VCaP (cell line): ENCODE results near the gene CTSH.
A peak's percentile ranks its signal among the peaks of the same experiment; 100 is the strongest.

ENCODE experiments used
- H3K27ac ChIP-seq: fragments of 450-650 bp; 2 replicates; pipeline ENCODE4 v1.5.1; 2017
- TF ChIP-seq, protein P1 (sequence below): fragments of 450-650 bp; conservative IDR thresholded peaks from 2 replicates; pipeline ENCODE4 v1.5.1; 2017; ENCODE audit warnings: mild to moderate bottlenecking, moderate library complexity

The CTSH gene

DNA sequence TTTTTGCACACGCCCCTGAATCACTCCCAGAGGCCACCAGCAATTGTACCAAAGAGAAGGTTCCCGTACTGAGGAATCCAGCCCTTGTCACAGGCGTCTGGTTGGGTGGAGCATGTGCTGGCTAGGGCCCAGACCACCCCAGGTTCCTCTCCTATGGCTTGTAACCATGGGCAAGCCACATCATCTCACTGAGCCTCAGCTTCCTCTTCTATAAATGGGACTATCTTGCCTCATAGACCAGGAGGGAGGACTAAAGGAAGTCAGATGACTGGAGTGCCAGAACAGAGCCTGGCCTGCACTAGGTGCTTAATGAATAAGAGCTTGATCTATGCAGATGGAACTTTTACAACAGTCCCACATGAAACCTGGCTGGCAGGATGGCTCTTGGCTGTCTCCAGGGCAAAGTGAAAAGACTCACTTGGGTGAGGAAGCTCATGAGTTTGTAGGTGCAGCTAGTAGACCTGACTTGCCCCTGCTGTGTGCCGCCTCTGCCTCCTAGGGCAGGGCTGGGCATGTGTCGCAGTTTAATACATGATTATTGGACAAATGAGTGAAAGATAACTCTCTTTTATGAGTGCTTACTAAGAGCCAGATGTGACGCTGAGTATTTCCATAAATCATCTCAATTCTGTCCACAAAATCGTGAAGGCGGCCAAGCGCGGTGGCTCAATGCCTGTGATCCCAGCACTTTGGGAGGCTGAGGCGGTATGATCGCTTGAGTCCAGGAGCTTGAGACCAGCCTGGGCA lies 29.3 kb downstream of the CTSH start:
- H3K27ac ChIP-seq: no peak overlapping the region
- TF ChIP-seq, protein P1, sequence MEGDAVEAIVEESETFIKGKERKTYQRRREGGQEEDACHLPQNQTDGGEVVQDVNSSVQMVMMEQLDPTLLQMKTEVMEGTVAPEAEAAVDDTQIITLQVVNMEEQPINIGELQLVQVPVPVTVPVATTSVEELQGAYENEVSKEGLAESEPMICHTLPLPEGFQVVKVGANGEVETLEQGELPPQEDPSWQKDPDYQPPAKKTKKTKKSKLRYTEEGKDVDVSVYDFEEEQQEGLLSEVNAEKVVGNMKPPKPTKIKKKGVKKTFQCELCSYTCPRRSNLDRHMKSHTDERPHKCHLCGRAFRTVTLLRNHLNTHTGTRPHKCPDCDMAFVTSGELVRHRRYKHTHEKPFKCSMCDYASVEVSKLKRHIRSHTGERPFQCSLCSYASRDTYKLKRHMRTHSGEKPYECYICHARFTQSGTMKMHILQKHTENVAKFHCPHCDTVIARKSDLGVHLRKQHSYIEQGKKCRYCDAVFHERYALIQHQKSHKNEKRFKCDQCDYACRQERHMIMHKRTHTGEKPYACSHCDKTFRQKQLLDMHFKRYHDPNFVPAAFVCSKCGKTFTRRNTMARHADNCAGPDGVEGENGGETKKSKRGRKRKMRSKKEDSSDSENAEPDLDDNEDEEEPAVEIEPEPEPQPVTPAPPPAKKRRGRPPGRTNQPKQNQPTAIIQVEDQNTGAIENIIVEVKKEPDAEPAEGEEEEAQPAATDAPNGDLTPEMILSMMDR: no peak

DNA sequence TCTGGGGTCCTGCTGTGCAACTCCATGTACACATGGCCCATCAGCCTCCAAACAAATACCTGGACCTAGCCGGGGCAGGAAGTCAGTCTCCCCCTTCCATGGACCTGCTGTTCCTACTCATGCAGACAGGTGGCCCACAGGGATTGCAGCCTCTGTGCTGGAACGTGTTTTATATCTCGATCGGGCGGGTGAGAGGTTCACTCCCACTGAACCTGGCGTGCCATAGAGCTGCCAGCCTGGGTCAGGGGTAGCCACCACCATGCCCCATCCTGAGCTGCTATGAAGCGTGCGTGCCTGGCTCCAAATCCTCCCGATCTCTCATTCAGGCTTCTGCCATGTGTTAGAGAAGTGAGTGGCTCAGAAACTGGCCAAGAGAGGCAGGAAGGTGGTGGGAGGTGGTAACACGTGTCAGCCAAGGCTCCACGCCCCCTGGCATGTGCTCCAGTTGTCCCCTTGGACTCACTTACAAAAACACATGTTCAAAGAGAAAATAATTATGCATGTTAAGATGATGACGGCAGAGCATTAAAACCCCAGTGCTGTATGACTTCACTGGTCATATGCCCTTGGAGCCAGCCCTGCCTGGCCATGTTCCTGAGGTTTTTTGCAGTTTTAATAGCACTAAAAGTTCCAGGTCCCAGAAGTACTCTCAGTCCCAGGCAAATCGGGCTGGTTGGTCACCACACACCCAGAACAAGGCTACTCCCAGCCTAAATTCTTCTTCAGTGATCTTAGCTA lies 30.6 kb downstream of the CTSH start:
- TF ChIP-seq, protein P1: peak; percentile 68
- H3K27ac ChIP-seq: no peak overlapping the region; the same call in 1 of the 2 replicates

DNA sequence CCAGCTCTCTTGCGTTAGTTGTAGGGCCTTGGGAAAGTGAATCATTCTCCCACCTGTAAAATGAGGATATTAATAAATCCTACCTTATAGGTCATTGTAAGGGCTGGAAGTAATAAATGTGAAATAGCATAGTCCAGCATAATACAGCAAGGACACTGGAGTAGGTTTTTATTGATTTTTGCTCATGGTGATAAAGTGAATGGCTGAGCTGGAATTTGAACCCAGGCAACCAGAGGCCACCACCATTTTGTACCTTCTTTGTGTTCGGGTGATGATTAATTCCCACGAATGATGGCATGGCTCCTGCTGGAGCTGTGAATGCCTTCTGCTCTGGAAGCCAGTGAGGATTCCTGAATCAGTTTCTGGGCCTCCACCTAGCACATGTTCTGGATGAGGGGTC lies 31.8 kb downstream of the CTSH start:
- H3K27ac ChIP-seq: no peak overlapping the region
- TF ChIP-seq, protein P1: no peak

DNA sequence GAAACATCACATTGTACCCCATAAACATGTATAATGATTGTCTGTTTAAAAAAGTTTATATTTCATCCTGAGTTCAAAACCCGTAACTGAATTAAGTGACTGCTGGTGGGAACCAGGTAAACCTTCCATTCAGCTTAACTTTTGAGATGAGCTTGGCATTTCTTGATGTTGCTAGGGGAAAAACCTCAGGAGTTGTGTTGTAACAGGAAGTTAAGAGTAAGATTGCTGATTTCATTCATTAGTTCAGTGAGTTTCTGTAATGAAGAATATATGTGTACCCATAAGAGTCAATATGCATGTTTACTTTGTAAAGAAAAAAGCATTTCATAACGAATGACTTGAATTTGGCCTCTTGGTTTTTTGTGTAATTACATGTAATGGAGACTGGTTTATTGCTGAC lies 32.5 kb downstream of the CTSH start:
- TF ChIP-seq, protein P1: no peak
- no peak overlapping the region for H3K27ac ChIP-seq

DNA sequence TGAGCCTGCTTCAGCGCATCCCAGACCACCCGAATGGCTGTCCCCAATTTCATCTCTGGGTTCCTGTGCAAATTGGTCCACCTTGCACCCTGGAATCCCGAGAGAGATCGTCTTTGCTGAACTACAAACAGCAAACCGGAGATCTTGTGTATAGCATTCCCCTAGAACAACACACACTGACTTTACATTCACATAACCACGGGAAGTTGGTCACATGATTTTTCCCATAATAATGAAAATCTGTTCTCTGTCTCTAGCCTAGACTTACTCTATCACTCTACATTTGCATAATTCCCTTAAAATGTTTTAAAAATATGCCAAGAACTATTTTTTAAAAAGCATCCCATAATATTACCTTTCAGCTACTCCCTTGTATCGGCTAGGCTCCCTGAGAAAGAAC lies 34.6 kb downstream of the CTSH start:
- 0 out of 2 replicates have a peak overlapping the region, but pooled peaks have one; percentile 9 for H3K27ac ChIP-seq
- TF ChIP-seq, protein P1: no peak

DNA sequence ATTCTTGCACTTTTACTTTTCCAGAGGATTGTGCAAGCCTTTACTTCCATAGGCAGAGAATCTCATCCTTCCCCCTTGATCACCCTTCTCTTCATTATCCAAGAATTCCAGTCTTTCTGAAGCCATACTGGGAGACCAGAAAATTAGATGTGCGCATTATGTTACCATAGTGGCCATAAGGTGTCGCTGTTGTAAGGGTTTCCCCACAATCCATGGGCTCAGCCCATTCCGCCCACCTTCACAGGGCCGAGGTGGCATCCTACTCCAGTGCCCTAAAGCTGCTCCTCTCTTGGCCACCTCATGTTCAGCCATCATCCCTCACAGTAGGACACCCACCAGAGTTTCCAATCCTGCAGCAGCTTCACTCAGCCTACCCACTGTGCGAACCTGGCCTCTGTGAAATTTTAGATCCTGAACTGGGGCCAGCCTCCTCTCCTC lies 35.0 kb downstream of the CTSH start:
- 0 out of 2 replicates have a peak overlapping the region, but pooled peaks have one; percentile 9 for H3K27ac ChIP-seq
- TF ChIP-seq, protein P1: peak; percentile 90

DNA sequence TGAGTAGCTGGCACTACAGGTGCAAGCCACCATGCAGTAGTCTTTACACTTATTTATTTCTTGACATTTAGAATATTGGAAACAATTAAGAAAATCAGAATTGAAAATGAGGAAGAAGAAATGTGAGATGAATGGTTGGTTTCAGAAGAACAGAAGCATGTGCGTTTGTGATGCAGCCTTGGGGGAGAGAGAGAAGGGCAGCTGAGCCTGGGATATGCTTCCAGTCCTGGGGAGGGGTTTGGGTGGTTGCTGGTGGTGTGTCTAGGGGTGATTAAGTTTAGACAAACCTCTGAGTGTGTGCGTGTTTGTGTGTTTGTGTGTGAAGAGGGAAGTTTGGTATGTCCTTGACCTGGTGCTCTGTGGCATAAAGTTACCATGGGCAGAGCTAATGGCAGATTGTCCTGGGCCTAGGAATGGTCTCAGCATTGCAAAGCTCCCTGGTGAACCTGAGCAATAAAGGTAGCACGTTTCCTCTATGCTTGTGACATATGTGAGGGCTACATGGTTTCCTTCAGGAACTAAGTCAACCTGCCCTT lies 35.6 kb downstream of the CTSH start:
- TF ChIP-seq, protein P1: no peak
- 0 out of 2 replicates have a peak overlapping the region, but pooled peaks have one; percentile 9 for H3K27ac ChIP-seq
